GM23338 (cell line): Measurements from ENCODE around the gene FBRS. TPM values are rescaled to one million over a fixed set of nuclear protein-coding genes. Genes with fewer than 3 reads are reported as not detected.
A peak's percentile ranks its signal among the peaks of the same experiment; 100 is the strongest.

Experiments used
- ATAC-seq: fragments of 200-7000 bp; cut with Tn5 transposase; 3 replicates; pipeline ENCODE4 v1.9.1; 2020
- DNase-seq: peaks from one replicate; pipeline ENCODE4 v3.0.0-alpha.2; 2015; ENCODE audit warnings: low spot score
- H2AFZ ChIP-seq: fragments of 200-600 bp; sonication (generic); 2 replicates; pipeline ENCODE4 v1.8.0; 2016; ENCODE audit warnings: antibody characterized with exemption, mild to moderate bottlenecking, moderate library complexity
- H3F3A ChIP-seq: fragments of 200-600 bp; sonication (generic); replicated peaks from 2 replicates; pipeline ENCODE4 v1.8.0; 2017; ENCODE audit warnings: antibody characterized with exemption, mixed run types, low read depth
- H3K27ac ChIP-seq: fragments of 200-600 bp; sonication (generic); 2 replicates; pipeline ENCODE4 v1.6.1; 2016; ENCODE audit warnings: low read depth
- H3K27me3 ChIP-seq: fragments of 200-600 bp; sonication (generic); 2 replicates; pipeline ENCODE4 v1.8.0; 2016; ENCODE audit warnings: mild to moderate bottlenecking, mixed run types, moderate library complexity; ENCODE audit not compliant: insufficient read depth
- H3K36me3 ChIP-seq: fragments of 200-600 bp; sonication (generic); 2 replicates; pipeline ENCODE4 v1.8.0; 2016; ENCODE audit warnings: mild to moderate bottlenecking; ENCODE audit not compliant: insufficient read depth
- H3K4me1 ChIP-seq: fragments of 200-600 bp; sonication (generic); 2 replicates; pipeline ENCODE4 v1.8.0; 2016; ENCODE audit warnings: mild to moderate bottlenecking, moderate library complexity; ENCODE audit not compliant: insufficient read depth
- H3K4me2 ChIP-seq: fragments of 200-600 bp; sonication (generic); 2 replicates; pipeline ENCODE4 v1.7.1; 2017; ENCODE audit warnings: mixed run types
- H3K4me3 ChIP-seq: fragments of 200-600 bp; sonication (generic); 2 replicates; pipeline ENCODE4 v1.6.1; 2016; ENCODE audit warnings: mixed run types
- H3K79me2 ChIP-seq: fragments of 200-600 bp; sonication (generic); replicated peaks from 2 replicates; pipeline ENCODE4 v1.8.0; 2017; ENCODE audit warnings: mild to moderate bottlenecking; ENCODE audit not compliant: insufficient read depth
- H3K9me2 ChIP-seq: fragments of 200-600 bp; sonication (generic); 2 replicates; pipeline ENCODE4 v1.8.0; 2017; ENCODE audit not compliant: insufficient read depth
- H4K20me1 ChIP-seq: fragments of 200-600 bp; sonication (generic); replicated peaks from 2 replicates; pipeline ENCODE4 v1.8.0; 2017; ENCODE audit warnings: mild to moderate bottlenecking; ENCODE audit not compliant: insufficient read depth
- H3K27ac Mint-ChIP-seq: 2 replicates; pipeline ENCODE4 v1.8.0; 2020; ENCODE audit warnings: inconsistent platforms, mild to moderate bottlenecking, moderate library complexity, mixed read lengths
- H3K27me3 Mint-ChIP-seq: 3 replicates; pipeline ENCODE4 v1.8.0; 2022; ENCODE audit warnings: low read depth, mild to moderate bottlenecking, moderate library complexity, mixed read lengths, inconsistent platforms; ENCODE audit not compliant: insufficient read depth, poor library complexity
- H3K36me3 Mint-ChIP-seq: 3 replicates; pipeline ENCODE4 v1.8.0; 2021; ENCODE audit warnings: low read depth, mild to moderate bottlenecking, inconsistent platforms, moderate library complexity, mixed read lengths
- H3K4me1 Mint-ChIP-seq: 3 replicates; pipeline ENCODE4 v1.8.0; 2020; ENCODE audit warnings: mild to moderate bottlenecking, inconsistent platforms, mixed read lengths
- H3K4me3 Mint-ChIP-seq: 3 replicates; pipeline ENCODE4 v1.8.0; 2021; ENCODE audit warnings: moderate library complexity, mild to moderate bottlenecking, inconsistent platforms, mixed read lengths
- H3K9me3 Mint-ChIP-seq: 3 replicates; pipeline ENCODE4 v1.8.0; 2020; ENCODE audit warnings: moderate library complexity, mild to moderate bottlenecking, inconsistent platforms, mixed read lengths
- CREB1 ChIP-seq: fragments of 250-450 bp; sonication (Bioruptor Pico); IDR thresholded peaks from 2 replicates; pipeline ENCODE4 v1.5.0; 2020; ENCODE audit warnings: low read depth, mild to moderate bottlenecking, moderate library complexity
- EZH2 ChIP-seq: fragments of 200-600 bp; sonication (generic); IDR thresholded peaks from one replicate; pipeline ENCODE4 v1.8.0; 2017; ENCODE audit warnings: antibody characterized with exemption, mild to moderate bottlenecking, low read depth; ENCODE audit not compliant: unreplicated experiment
- EZH2phosphoT487 ChIP-seq: fragments of 200-600 bp; sonication (generic); IDR thresholded peaks from one replicate; pipeline ENCODE4 v1.8.1; 2018; ENCODE audit warnings: antibody characterized with exemption; ENCODE audit not compliant: unreplicated experiment
- JUNB ChIP-seq: IDR thresholded peaks from one replicate; pipeline ENCODE4 v1.6.1; 2016; ENCODE audit warnings: antibody characterized with exemption; ENCODE audit not compliant: unreplicated experiment
- NANOG ChIP-seq: IDR thresholded peaks from 2 replicates; pipeline ENCODE4 v1.6.1; 2016; ENCODE audit warnings: antibody characterized with exemption, borderline replicate concordance
- STAT1 ChIP-seq: IDR thresholded peaks from one replicate; pipeline ENCODE4 v1.6.1; 2016; ENCODE audit warnings: antibody characterized with exemption; ENCODE audit not compliant: unreplicated experiment
- ZNF331 ChIP-seq: fragments of 250-450 bp; sonication (Bioruptor Pico); IDR thresholded peaks from 2 replicates; pipeline ENCODE4 v1.5.0; 2020; ENCODE audit warnings: low read depth, mild to moderate bottlenecking, moderate library complexity
- polyA plus RNA-seq: library from polyadenylated mRNA; unstranded; fragments of >200 nt; fragmentation: Nextera tagmentation; extraction: Ambion mirVana; gene quantifications from 2 replicates; pipeline ENCODE4 v1.2.1, GENCODE V29; 2016
- total RNA-seq: library from RNA; depleted of rRNA; stranded (reverse); fragments of >200 nt; shearing (Covaris generic); gene quantifications from 2 replicates; pipeline ENCODE4 v1.2.3, GENCODE V29; 2014
- TF ChIP-seq, protein P1 (sequence below): IDR thresholded peaks from one replicate; pipeline ENCODE4 v1.6.1; 2018; ENCODE audit warnings: antibody characterized with exemption; ENCODE audit not compliant: unreplicated experiment
- TF ChIP-seq, protein P2 (sequence below): IDR thresholded peaks from 2 replicates; pipeline ENCODE4 v1.6.1; 2016; ENCODE audit warnings: antibody characterized with exemption

The FBRS gene
- total and polyA plus RNA-seq, 2 experiments from 2014 or later = 2.3 to 7.2 TPM

DNA sequence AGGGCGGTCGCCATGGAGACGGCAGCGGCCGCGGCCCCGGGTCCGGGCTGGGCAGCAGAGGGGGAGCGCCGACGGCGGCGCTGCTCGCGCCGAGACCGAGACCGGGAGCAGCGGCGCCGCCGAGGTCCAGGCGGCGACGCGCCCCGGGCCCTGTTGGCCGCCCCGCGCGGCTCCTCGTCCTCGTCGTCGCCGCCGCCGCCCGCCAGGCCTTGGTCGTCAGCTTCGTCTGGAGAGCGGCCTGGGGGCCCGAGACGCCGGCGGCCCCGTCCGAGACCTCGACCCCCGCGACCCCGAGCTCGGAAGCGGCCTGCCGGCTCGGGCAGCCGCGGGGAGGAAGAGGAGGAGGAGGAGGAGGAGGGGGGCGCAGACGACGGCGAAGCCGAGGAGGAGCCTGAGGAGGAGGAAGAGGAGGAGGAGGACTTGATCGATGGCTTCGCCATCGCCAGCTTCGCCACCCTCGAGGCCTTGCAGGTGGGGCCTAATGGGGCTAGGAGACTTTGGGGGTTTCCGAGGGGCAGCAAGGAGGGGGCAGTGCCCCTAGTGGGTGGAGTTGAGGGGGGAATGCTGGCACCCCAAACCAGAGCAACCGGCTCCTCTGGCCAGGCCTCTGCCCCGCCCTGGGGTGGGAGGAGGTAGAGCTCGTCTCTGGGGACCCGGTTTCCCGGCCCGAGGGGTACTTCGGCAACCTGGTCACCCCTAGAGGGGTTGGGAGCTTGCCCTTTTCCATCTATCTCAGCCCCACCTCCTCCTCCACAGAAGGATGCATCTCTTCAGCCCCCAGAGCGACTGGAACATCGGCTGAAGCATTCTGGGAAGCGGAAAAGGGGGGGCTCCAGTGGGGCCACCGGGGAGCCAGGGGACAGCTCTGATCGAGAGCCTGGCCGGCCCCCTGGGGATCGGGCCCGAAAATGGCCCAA, 1.5 kb downstream of the FBRS start (continued):
- TF ChIP-seq, protein P1, sequence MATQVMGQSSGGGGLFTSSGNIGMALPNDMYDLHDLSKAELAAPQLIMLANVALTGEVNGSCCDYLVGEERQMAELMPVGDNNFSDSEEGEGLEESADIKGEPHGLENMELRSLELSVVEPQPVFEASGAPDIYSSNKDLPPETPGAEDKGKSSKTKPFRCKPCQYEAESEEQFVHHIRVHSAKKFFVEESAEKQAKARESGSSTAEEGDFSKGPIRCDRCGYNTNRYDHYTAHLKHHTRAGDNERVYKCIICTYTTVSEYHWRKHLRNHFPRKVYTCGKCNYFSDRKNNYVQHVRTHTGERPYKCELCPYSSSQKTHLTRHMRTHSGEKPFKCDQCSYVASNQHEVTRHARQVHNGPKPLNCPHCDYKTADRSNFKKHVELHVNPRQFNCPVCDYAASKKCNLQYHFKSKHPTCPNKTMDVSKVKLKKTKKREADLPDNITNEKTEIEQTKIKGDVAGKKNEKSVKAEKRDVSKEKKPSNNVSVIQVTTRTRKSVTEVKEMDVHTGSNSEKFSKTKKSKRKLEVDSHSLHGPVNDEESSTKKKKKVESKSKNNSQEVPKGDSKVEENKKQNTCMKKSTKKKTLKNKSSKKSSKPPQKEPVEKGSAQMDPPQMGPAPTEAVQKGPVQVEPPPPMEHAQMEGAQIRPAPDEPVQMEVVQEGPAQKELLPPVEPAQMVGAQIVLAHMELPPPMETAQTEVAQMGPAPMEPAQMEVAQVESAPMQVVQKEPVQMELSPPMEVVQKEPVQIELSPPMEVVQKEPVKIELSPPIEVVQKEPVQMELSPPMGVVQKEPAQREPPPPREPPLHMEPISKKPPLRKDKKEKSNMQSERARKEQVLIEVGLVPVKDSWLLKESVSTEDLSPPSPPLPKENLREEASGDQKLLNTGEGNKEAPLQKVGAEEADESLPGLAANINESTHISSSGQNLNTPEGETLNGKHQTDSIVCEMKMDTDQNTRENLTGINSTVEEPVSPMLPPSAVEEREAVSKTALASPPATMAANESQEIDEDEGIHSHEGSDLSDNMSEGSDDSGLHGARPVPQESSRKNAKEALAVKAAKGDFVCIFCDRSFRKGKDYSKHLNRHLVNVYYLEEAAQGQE = no peak
- TF ChIP-seq STAT1 (no peak), NANOG (no peak)

DNA sequence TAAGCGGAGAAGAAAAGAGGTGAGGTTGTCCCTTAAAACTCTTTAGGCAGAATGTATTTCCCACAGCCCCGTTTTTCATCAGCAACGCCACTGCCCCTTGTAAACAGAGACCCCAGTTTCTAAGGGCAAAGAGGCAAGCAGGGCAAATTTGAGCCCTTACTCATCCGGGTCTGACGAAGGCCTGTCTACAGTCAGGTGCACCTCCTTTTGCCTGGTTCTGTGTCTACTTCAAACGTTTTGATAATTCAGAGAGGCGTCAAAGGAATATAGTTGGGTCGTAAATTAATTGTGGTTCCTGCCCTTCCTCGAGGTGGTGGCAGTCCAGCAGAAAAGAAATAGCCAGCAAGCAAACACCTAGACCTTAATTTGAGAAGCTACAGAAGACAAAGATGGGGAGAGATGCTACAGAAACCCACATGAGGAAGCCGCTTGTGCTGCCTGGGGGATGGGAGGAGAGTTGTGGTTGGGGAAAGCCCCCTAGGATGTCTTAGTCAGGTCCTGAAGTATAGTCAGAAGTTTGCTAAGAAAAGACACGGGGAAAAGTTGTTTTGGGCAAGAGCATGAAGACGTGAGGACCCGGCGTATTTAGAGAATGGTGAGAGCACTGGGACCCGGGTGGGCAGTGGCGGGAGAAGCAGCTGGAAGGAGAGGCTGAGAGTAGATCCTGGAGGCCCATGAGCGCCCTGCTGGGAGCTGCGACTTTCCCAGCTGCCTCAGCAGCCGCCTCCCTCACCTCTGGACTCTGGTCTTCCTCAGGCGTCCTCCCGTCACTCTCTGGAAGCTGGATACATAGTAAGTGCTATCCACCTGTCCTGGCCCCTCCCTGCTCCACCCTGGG, 2.4 kb downstream of the FBRS start:
- H3K79me2 ChIP-seq = no peaks in the 10 kb centered on the region
- H3K4me1 ChIP-seq = peaks cover 10% of the 10 kb centered on the region; the same call in 1 of the 2 replicates
- H3F3A ChIP-seq = peaks cover 20% of the 10 kb centered on the region
- peaks cover 10% of the 10 kb centered on the region; the same call in 2 of the 3 replicates for H3K4me1 Mint-ChIP-seq
- no peak for DNase-seq
- no peak for TF ChIP-seq ZNF331
- TF ChIP-seq, protein P2, sequence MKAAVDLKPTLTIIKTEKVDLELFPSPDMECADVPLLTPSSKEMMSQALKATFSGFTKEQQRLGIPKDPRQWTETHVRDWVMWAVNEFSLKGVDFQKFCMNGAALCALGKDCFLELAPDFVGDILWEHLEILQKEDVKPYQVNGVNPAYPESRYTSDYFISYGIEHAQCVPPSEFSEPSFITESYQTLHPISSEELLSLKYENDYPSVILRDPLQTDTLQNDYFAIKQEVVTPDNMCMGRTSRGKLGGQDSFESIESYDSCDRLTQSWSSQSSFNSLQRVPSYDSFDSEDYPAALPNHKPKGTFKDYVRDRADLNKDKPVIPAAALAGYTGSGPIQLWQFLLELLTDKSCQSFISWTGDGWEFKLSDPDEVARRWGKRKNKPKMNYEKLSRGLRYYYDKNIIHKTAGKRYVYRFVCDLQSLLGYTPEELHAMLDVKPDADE = no peak
- no peak for TF ChIP-seq NANOG
- no peak overlapping the region for H2AFZ ChIP-seq
- H3K36me3 ChIP-seq = no peaks in the 10 kb centered on the region
- no peak overlapping the region for H3K27ac ChIP-seq
- H3K4me3 ChIP-seq = peak overlapping the region; percentile 58; the same call in 1 of the 2 replicates
- peak overlapping the region; percentile 88 for H3K4me2 ChIP-seq
- H3K27me3 Mint-ChIP-seq = peaks cover 52% of the 10 kb centered on the region
- no peaks in the 10 kb centered on the region; the same call in 2 of the 3 replicates for H3K9me3 Mint-ChIP-seq
- H3K27me3 ChIP-seq = peaks cover 58% of the 10 kb centered on the region
- H3K36me3 Mint-ChIP-seq = peaks cover 28% of the 10 kb centered on the region
- no peak overlapping the region for H3K27ac Mint-ChIP-seq
- peak overlapping the region; percentile 68 for H3K4me3 Mint-ChIP-seq
- peaks cover 38% of the 10 kb centered on the region for H4K20me1 ChIP-seq
- no peaks in the 10 kb centered on the region for H3K9me2 ChIP-seq
- ATAC-seq = no peak

DNA sequence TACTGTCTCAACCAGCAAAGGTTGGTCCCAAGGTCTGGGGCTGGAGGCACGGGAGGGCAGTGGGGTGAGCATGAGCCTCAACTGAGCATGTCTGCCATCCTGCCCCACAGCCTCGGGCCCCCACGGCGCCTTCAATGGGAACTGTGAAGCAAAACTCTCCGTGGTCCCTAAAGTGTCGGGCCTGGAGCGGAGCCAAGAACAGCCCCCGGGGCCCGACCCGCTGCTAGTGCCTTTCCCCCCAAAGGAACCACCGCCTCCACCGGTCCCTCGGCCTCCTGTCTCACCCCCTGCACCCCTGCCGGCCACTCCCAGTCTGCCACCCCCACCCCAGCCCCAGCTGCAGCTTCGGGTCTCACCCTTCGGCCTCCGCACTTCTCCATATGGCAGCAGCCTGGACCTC, 4.2 kb downstream of the FBRS start:
- Histone ChIP-seq H3K79me2 (no peaks in the 10 kb centered on the region), H3K27me3 (peaks cover 68% of the 10 kb centered on the region), H4K20me1 (peaks cover 38% of the 10 kb centered on the region), H2AFZ (no peak overlapping the region), H3K9me2 (no peaks in the 10 kb centered on the region), H3K4me2 (no peak overlapping the region), H3K4me3 (no peak overlapping the region), H3F3A (peaks cover 13% of the 10 kb centered on the region), H3K36me3 (no peaks in the 10 kb centered on the region), H3K27ac (no peak overlapping the region), H3K4me1 (peaks cover 7% of the 10 kb centered on the region; the same call in 1 of the 2 replicates)
- no peak for DNase-seq
- Mint-ChIP-seq H3K27me3 (peaks cover 64% of the 10 kb centered on the region), H3K36me3 (peaks cover 32% of the 10 kb centered on the region), H3K4me1 (peaks cover 6% of the 10 kb centered on the region; the same call in 2 of the 3 replicates), H3K27ac (no peak overlapping the region), H3K4me3 (no peak overlapping the region), H3K9me3 (no peaks in the 10 kb centered on the region; the same call in 2 of the 3 replicates)
- TF ChIP-seq EZH2phosphoT487 (no peak), CREB1 (CRISPR knock-in tag) (no peak), ZNF331 (no peak), NANOG (no peak), STAT1 (no peak), JUNB (no peak), EZH2 (no peak)
- TF ChIP-seq, protein P1 = no peak
- no peak for ATAC-seq
